HepG2 (cell line): ENCODE results near the gene RBM5. TPM values are rescaled to one million over a fixed set of nuclear protein-coding genes. Genes with fewer than 3 reads are reported as not detected.

Experiments used
- ATAC-seq: fragments of 200-7000 bp; cut with Tn5 transposase; 3 replicates; pipeline ENCODE4 v1.9.1; 2020; ENCODE audit warnings: mild to moderate bottlenecking, moderate library complexity
- BruUV-seq: library from RNA; stranded (reverse); fragments of 400-500 nt; replicated peaks from 2 replicates; lab custom pipeline; 2021; lab: Mats Ljungman, UMichigan
- CTCF ChIA-PET: fragments of 300-600 bp; formaldehyde crosslinking; extraction: SDS; loops from one replicate; lab custom pipeline; 2021; ENCODE audit warnings: low total read pairs, inconsistent platforms, low intra/inter-chr PET ratio; lab: Yijun Ruan, JAX
- POLR2A ChIA-PET: fragments of 350-600 bp; sonication (Branson Sonifier 250); formaldehyde crosslinking; loops from one replicate; lab custom pipeline; 2020; ENCODE audit warnings: antibody characterized with exemption, inconsistent platforms; lab: Yijun Ruan, JAX
- DNase-seq: peaks from one replicate; pipeline ENCODE4 v3.0.0-alpha.2; 2015; ENCODE audit warnings: low spot score
- FAIRE-seq: peaks from 3 replicates; lab custom pipeline; 2011; peaks lifted over from hg19 to GRCh38; lab: Jason Lieb, UNC
- H2AFZ ChIP-seq: one replicate; pipeline ENCODE4 v1.6.1; 2011; ENCODE audit warnings: low read length, inconsistent platforms
- H3K27ac ChIP-seq: fragments of 300-600 bp; 3 replicates; pipeline ENCODE4 v1.8.0; 2011; ENCODE audit warnings: mixed run types, mild to moderate bottlenecking, mixed read lengths, low read length, inconsistent platforms; ENCODE audit not compliant: insufficient read depth; ENCODE audit errors: extremely low read length
- H3K27me3 ChIP-seq, 2 experiments: fragments of 200-600 bp in 1 of 2; 2 replicates in 1 of 2; 3 replicates in 1 of 2; pipeline versions ENCODE4 v1.6.0 to v1.8.0; 2011; ENCODE audit warnings: low read length in 2 of 2, mild to moderate bottlenecking in 2 of 2, moderate library complexity in 2 of 2, inconsistent platforms in 1 of 2; ENCODE audit not compliant: insufficient read depth in 2 of 2, control insufficient read depth in 1 of 2
- H3K36me3 ChIP-seq, 2 experiments: fragments of 200-600 bp in 1 of 2; replicated peaks in 1 of 2; 2 replicates in 1 of 2; 3 replicates in 1 of 2; pipeline versions ENCODE4 v1.5.1 to v1.8.0; 2011; ENCODE audit warnings: low read length in 2 of 2, inconsistent platforms in 1 of 2; ENCODE audit not compliant: insufficient read depth in 2 of 2, control insufficient read depth in 1 of 2
- H3K4me1 ChIP-seq: 2 replicates; pipeline ENCODE4 v1.5.1; 2012; ENCODE audit warnings: low read length, inconsistent platforms; ENCODE audit not compliant: insufficient read depth
- H3K4me2 ChIP-seq: 2 replicates; pipeline ENCODE4 v1.6.0; 2011; ENCODE audit warnings: low read depth, low read length, inconsistent platforms
- H3K4me3 ChIP-seq, 3 experiments: fragments of 200-600 bp in 1 of 3; sonication (generic), shearing (Covaris generic) in 1 of 3; replicated peaks in 1 of 3; 2 replicates each; pipeline ENCODE4 v1.5.1; 2011 to 2016; ENCODE audit warnings: low read length in 3 of 3, inconsistent platforms in 2 of 3, low read depth in 2 of 3, mild to moderate bottlenecking in 2 of 3, control low read depth in 1 of 3, mixed read lengths in 1 of 3; ENCODE audit not compliant: insufficient read depth in 1 of 3
- H3K79me2 ChIP-seq: one replicate; pipeline ENCODE4 v1.6.1; 2011; ENCODE audit warnings: low read length, inconsistent platforms; ENCODE audit not compliant: insufficient read depth
- H3K9ac ChIP-seq: 2 replicates; pipeline ENCODE4 v1.6.0; 2011; ENCODE audit warnings: mild to moderate bottlenecking, low read depth, low read length, inconsistent platforms; ENCODE audit not compliant: insufficient read depth
- H3K9me3 ChIP-seq: 2 replicates; pipeline ENCODE4 v1.5.1; 2012; ENCODE audit warnings: mild to moderate bottlenecking, low read length
- H4K20me1 ChIP-seq: 2 replicates; pipeline ENCODE4 v1.6.0; 2011; ENCODE audit warnings: inconsistent platforms, mild to moderate bottlenecking, low read length, moderate library complexity; ENCODE audit not compliant: insufficient read depth
- ATF4 ChIP-seq, 2 experiments: fragments of 450-650 bp in 1 of 2; sonication (generic) in 1 of 2; formaldehyde crosslinking; IDR thresholded peaks; 2 replicates each; pipeline versions ENCODE4 v1.5.0 to v1.8.0; 2020 to 2022; ENCODE audit warnings: mild to moderate bottlenecking in 1 of 2, missing genetic modification reagents in 1 of 2
- ERF ChIP-seq: IDR thresholded peaks from 2 replicates; pipeline ENCODE4 v1.6.1; 2018; ENCODE audit warnings: missing biosample characterization, missing genetic modification reagents
- GABPB1 ChIP-seq: IDR thresholded peaks from 2 replicates; pipeline ENCODE4 v1.6.1; 2016; ENCODE audit warnings: mild to moderate bottlenecking, missing genetic modification reagents, moderate library complexity, missing compliant biosample characterization
- HDAC2 ChIP-seq: sonication (generic); formaldehyde crosslinking; IDR thresholded peaks from 2 replicates; pipeline ENCODE4 v1.4.0; 2020; ENCODE audit warnings: missing genetic modification reagents
- HES4 ChIP-seq: sonication (generic); formaldehyde crosslinking; IDR thresholded peaks from 2 replicates; pipeline ENCODE4 v1.9.0; 2021; ENCODE audit warnings: mild to moderate bottlenecking, missing genetic modification reagents, borderline replicate concordance
- KLF12 ChIP-seq: sonication (generic); formaldehyde crosslinking; IDR thresholded peaks from 2 replicates; pipeline ENCODE4 v1.4.0; 2020; ENCODE audit warnings: missing genetic modification reagents, borderline replicate concordance
- MAFF ChIP-seq: IDR thresholded peaks from 2 replicates; pipeline ENCODE4 v1.6.1; 2011; ENCODE audit warnings: low read depth, low read length, improper control_type of control experiment
- MIXL1 ChIP-seq: IDR thresholded peaks from 2 replicates; pipeline ENCODE4 v1.6.1; 2016
- PHF8 ChIP-seq: sonication (generic); formaldehyde crosslinking; IDR thresholded peaks from 2 replicates; pipeline ENCODE4 v1.5.0; 2020; ENCODE audit warnings: missing genetic modification reagents
- SMAD9 ChIP-seq: sonication (generic); formaldehyde crosslinking; IDR thresholded peaks from 2 replicates; pipeline ENCODE4 v1.5.1; 2020; ENCODE audit warnings: mild to moderate bottlenecking, missing genetic modification reagents
- ZNF205 ChIP-seq: IDR thresholded peaks from 2 replicates; pipeline ENCODE4 v1.6.1; 2018; ENCODE audit warnings: missing biosample characterization, missing genetic modification reagents
- ZNF768 ChIP-seq: sonication (generic); formaldehyde crosslinking; IDR thresholded peaks from 2 replicates; pipeline ENCODE4 v1.4.0; 2020; ENCODE audit warnings: missing genetic modification reagents
- WGBS: methylation state at CpG from one replicate; pipeline ENCODE4 v1.1.6; 2017; ENCODE audit warnings: low lambda C conversion rate; 5-methylcytosine and 5-hydroxymethylcytosine counted together
- in situ Hi-C: cut with HindIII; loops from 2 replicates; pipeline ENCODE4 v1.10.0; 2017; ENCODE audit warnings: low pct_unique_long_range_greater_than_20kb; ENCODE audit not compliant: extremely low pct_ligation_motif_present
- intact Hi-C: fragments of 100-400 bp; cut with micrococcal nuclease; formaldehyde crosslinking; loops from one replicate; pipeline ENCODE4 v1.10.0; 2022; ENCODE audit not compliant: unreplicated experiment
- polyA plus RNA-seq, 8 experiments: library from polyadenylated mRNA; depleted of rRNA in 3 of 8; stranded (reverse) in 7 of 8; unstranded in 1 of 8; fragments of >200 nt; fragmentation: Illumina TruSeq in 4 of 8; extraction: Trizol in 4 of 8; gene quantifications; 2 replicates each; pipeline versions ENCODE4 v1.2.1 to v1.2.3, GENCODE V29; 2011 to 2016; ENCODE audit warnings: low read depth in 4 of 8, missing spikeins in 1 of 8, mixed read lengths in 1 of 8; ENCODE audit not compliant: insufficient read depth in 1 of 8
- total RNA-seq, 5 experiments: library from RNA; depleted of rRNA; stranded (reverse); fragments of >200 nt; fragmentation: Illumina TruSeq; extraction: Trizol; gene quantifications; 2 replicates each; pipeline ENCODE4 v1.2.3, GENCODE V29; 2016; ENCODE audit warnings: low read depth in 1 of 5
- TF ChIP-seq, protein P1 (sequence below): sonication (generic); formaldehyde crosslinking; IDR thresholded peaks from 2 replicates; pipeline ENCODE4 v1.8.0; 2022; ENCODE audit warnings: mild to moderate bottlenecking, missing genetic modification reagents, borderline replicate concordance
- TF ChIP-seq, protein P2 (sequence below): sonication (generic); formaldehyde crosslinking; IDR thresholded peaks from 2 replicates; pipeline ENCODE4 v1.4.0; 2020; ENCODE audit warnings: missing genetic modification reagents, borderline replicate concordance

RBM5 gene
- total and polyA plus RNA-seq, 2 of the 13 experiments (the other 11 are each of a cell fraction or from before 2014, with no cell fraction given) = 106 to 204 TPM

DNA sequence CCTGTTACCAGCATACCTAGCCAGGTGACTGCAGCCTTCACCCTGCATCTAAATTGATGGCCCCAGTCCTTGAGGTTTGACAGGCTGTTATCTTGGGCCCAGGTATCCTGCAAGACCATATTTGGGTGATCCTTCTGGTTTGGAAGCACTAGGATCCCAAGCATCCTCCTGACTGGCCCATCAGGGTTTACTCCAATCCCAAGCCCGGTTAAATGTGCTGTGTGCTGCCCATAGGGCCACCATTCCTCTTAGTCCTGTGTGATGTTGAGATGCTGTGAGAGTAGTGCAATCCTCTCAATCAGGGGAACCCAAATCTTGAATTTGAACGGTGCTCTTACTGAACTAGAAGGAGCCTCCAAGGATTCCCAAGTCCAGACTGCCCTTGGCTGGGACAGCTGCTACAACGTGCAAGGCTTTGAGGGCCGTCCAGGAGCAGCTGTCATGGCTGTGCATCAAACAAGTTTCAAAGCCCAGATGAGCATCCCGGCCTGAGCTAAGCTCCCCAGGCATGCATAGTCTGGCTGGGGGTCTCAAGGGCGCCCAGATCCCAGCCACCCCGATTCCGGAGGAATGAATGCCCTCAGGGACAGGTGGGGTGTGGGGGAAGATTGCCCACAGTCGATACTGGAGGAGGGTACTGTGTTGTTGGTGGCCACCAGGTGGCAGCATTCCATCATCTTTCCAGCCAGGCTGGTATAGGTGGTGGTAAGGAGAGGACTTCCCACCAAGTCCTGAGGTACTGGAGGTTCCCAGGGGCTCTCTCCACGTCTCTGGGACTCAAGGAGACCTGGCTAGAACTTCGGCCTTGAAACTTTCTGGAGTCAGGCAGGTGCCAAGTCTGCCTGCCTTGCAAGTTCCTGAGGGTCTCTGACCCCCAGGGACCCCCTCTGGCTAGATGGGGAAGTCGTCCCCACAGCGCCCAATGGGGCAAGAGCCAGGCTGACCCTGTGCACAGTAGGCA is 32.6 kb downstream of the RBM5 start:
- DNase-seq = peak; percentile 70
- no peak overlapping the region for H3K4me2 ChIP-seq
- no peak overlapping the region for H3K9ac ChIP-seq
- ChIA-PET POLR2A (interaction anchor here (1.3 to 3.2 kb wide), 6 partner anchors 16 to 100 kb away, joined by 3 to 12 read pairs (median 4); no protein-coding TSS in a partner anchor), CTCF (interaction anchor here (0.9 to 2.8 kb wide), 6 partner anchors 33 to 105 kb away, joined by 3 to 50 read pairs (median 7); partner anchors contain the start of genes GNAT1 and SEMA3F)
- H3K9me3 ChIP-seq = no peaks in the 10 kb centered on the region
- no peak overlapping the region for H3K27ac ChIP-seq
- H3K79me2 ChIP-seq = no peaks in the 10 kb centered on the region
- WGBS = 55% methylated on average over 7 of the region's 13 CpGs
- peak; percentile 92 for FAIRE-seq
- in situ Hi-C loops (loop anchor here (5.0 kb wide), 1 partner anchor 66 kb away; no protein-coding TSS in a partner anchor), intact Hi-C loops (loop anchor here (1.0 to 5.0 kb wide), 3 partner anchors 33 to 68 kb away; no protein-coding TSS in a partner anchor)
- no TSS peak for BruUV-seq
- H3K4me3 ChIP-seq = no peak overlapping the region
- no peak overlapping the region for H2AFZ ChIP-seq
- H3K4me1 ChIP-seq = peaks cover 14% of the 10 kb centered on the region
- peaks cover 2% of the 10 kb centered on the region; the same call in 1 of the 2 replicates for H4K20me1 ChIP-seq
- ATAC-seq = peak; percentile 80
- peaks cover 18 to 42% of the 10 kb centered on the region in 2 experiments for H3K36me3 ChIP-seq
- H3K27me3 ChIP-seq = peaks cover 0 to 6% of the 10 kb centered on the region in 2 experiments; a peak in 2 of 5 replicates
- TF ChIP-seq ATF4 (CRISPR knock-in tag; IDR thresholded peaks at IDR 0.05) (no peak), PHF8 (CRISPR knock-in tag) (0 out of 2 replicates have a peak, but pooled peaks have one; percentile 18), HES4 (CRISPR knock-in tag) (no peak), MAFF (no peak), GABPB1 (CRISPR knock-in tag) (no peak), KLF12 (0 out of 2 replicates have a peak, but pooled peaks have one; percentile 5), MIXL1 (CRISPR knock-in tag) (0 out of 2 replicates have a peak, but pooled peaks have one; percentile 24), HDAC2 (0 out of 2 replicates have a peak, but pooled peaks have one; percentile 12), SMAD9 (CRISPR knock-in tag) (no peak), ZNF768 (CRISPR knock-in tag) (peak; percentile 21; the same call in 1 of the 2 replicates), ERF (CRISPR knock-in tag) (0 out of 2 replicates have a peak, but pooled peaks have one; percentile 44), ZNF205 (CRISPR knock-in tag) (0 out of 2 replicates have a peak, but pooled peaks have one; percentile 30)
- TF ChIP-seq, protein P1, sequence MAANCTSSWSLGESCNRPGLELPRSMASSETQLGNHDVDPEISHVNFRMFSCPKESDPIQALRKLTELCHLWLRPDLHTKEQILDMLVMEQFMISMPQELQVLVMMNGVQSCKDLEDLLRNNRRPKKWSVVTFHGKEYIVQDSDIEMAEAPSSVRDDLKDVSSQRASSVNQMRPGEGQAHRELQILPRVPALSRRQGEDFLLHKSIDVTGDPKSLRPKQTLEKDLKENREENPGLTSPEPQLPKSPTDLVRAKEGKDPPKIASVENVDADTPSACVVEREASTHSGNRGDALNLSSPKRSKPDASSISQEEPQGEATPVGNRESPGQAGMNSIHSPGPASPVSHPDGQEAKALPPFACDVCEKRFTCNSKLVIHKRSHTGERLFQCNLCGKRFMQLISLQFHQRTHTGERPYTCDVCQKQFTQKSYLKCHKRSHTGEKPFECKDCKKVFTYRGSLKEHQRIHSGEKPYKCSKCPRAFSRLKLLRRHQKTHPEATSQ = no peak
- TF ChIP-seq, protein P2, sequence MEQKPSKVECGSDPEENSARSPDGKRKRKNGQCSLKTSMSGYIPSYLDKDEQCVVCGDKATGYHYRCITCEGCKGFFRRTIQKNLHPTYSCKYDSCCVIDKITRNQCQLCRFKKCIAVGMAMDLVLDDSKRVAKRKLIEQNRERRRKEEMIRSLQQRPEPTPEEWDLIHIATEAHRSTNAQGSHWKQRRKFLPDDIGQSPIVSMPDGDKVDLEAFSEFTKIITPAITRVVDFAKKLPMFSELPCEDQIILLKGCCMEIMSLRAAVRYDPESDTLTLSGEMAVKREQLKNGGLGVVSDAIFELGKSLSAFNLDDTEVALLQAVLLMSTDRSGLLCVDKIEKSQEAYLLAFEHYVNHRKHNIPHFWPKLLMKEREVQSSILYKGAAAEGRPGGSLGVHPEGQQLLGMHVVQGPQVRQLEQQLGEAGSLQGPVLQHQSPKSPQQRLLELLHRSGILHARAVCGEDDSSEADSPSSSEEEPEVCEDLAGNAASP = no peak
